GM23338 (cell line): ENCODE results near the gene CBX5. TPM values are rescaled to one million over a fixed set of nuclear protein-coding genes. Genes with fewer than 3 reads are reported as not detected.

ENCODE experiments used
- ATAC-seq: fragments of 200-7000 bp; cut with Tn5 transposase; 3 replicates; pipeline ENCODE4 v1.9.1; 2020
- DNase-seq: peaks from one replicate; pipeline ENCODE4 v3.0.0-alpha.2; 2015; ENCODE audit warnings: low spot score
- H2AFZ ChIP-seq: fragments of 200-600 bp; sonication (generic); 2 replicates; pipeline ENCODE4 v1.8.0; 2016; ENCODE audit warnings: antibody characterized with exemption, mild to moderate bottlenecking, moderate library complexity
- H3F3A ChIP-seq: fragments of 200-600 bp; sonication (generic); replicated peaks from 2 replicates; pipeline ENCODE4 v1.8.0; 2017; ENCODE audit warnings: antibody characterized with exemption, mixed run types, low read depth
- H3K27ac ChIP-seq: fragments of 200-600 bp; sonication (generic); 2 replicates; pipeline ENCODE4 v1.6.1; 2016; ENCODE audit warnings: low read depth
- H3K27me3 ChIP-seq: fragments of 200-600 bp; sonication (generic); 2 replicates; pipeline ENCODE4 v1.8.0; 2016; ENCODE audit warnings: mild to moderate bottlenecking, mixed run types, moderate library complexity; ENCODE audit not compliant: insufficient read depth
- H3K36me3 ChIP-seq: fragments of 200-600 bp; sonication (generic); 2 replicates; pipeline ENCODE4 v1.8.0; 2016; ENCODE audit warnings: mild to moderate bottlenecking; ENCODE audit not compliant: insufficient read depth
- H3K4me1 ChIP-seq: fragments of 200-600 bp; sonication (generic); 2 replicates; pipeline ENCODE4 v1.8.0; 2016; ENCODE audit warnings: mild to moderate bottlenecking, moderate library complexity; ENCODE audit not compliant: insufficient read depth
- H3K4me2 ChIP-seq: fragments of 200-600 bp; sonication (generic); 2 replicates; pipeline ENCODE4 v1.7.1; 2017; ENCODE audit warnings: mixed run types
- H3K4me3 ChIP-seq: fragments of 200-600 bp; sonication (generic); 2 replicates; pipeline ENCODE4 v1.6.1; 2016; ENCODE audit warnings: mixed run types
- H3K79me2 ChIP-seq: fragments of 200-600 bp; sonication (generic); replicated peaks from 2 replicates; pipeline ENCODE4 v1.8.0; 2017; ENCODE audit warnings: mild to moderate bottlenecking; ENCODE audit not compliant: insufficient read depth
- H3K9me2 ChIP-seq: fragments of 200-600 bp; sonication (generic); 2 replicates; pipeline ENCODE4 v1.8.0; 2017; ENCODE audit not compliant: insufficient read depth
- H4K20me1 ChIP-seq: fragments of 200-600 bp; sonication (generic); replicated peaks from 2 replicates; pipeline ENCODE4 v1.8.0; 2017; ENCODE audit warnings: mild to moderate bottlenecking; ENCODE audit not compliant: insufficient read depth
- H3K27ac Mint-ChIP-seq: 2 replicates; pipeline ENCODE4 v1.8.0; 2020; ENCODE audit warnings: inconsistent platforms, mild to moderate bottlenecking, moderate library complexity, mixed read lengths
- H3K27me3 Mint-ChIP-seq: 3 replicates; pipeline ENCODE4 v1.8.0; 2022; ENCODE audit warnings: low read depth, mild to moderate bottlenecking, moderate library complexity, mixed read lengths, inconsistent platforms; ENCODE audit not compliant: insufficient read depth, poor library complexity
- H3K36me3 Mint-ChIP-seq: 3 replicates; pipeline ENCODE4 v1.8.0; 2021; ENCODE audit warnings: low read depth, mild to moderate bottlenecking, inconsistent platforms, moderate library complexity, mixed read lengths
- H3K4me1 Mint-ChIP-seq: 3 replicates; pipeline ENCODE4 v1.8.0; 2020; ENCODE audit warnings: mild to moderate bottlenecking, inconsistent platforms, mixed read lengths
- H3K4me3 Mint-ChIP-seq: 3 replicates; pipeline ENCODE4 v1.8.0; 2021; ENCODE audit warnings: moderate library complexity, mild to moderate bottlenecking, inconsistent platforms, mixed read lengths
- H3K9me3 Mint-ChIP-seq: 3 replicates; pipeline ENCODE4 v1.8.0; 2020; ENCODE audit warnings: moderate library complexity, mild to moderate bottlenecking, inconsistent platforms, mixed read lengths
- CREB1 ChIP-seq: fragments of 250-450 bp; sonication (Bioruptor Pico); IDR thresholded peaks from 2 replicates; pipeline ENCODE4 v1.5.0; 2020; ENCODE audit warnings: low read depth, mild to moderate bottlenecking, moderate library complexity
- EZH2 ChIP-seq: fragments of 200-600 bp; sonication (generic); IDR thresholded peaks from one replicate; pipeline ENCODE4 v1.8.0; 2017; ENCODE audit warnings: antibody characterized with exemption, mild to moderate bottlenecking, low read depth; ENCODE audit not compliant: unreplicated experiment
- EZH2phosphoT487 ChIP-seq: fragments of 200-600 bp; sonication (generic); IDR thresholded peaks from one replicate; pipeline ENCODE4 v1.8.1; 2018; ENCODE audit warnings: antibody characterized with exemption; ENCODE audit not compliant: unreplicated experiment
- JUNB ChIP-seq: IDR thresholded peaks from one replicate; pipeline ENCODE4 v1.6.1; 2016; ENCODE audit warnings: antibody characterized with exemption; ENCODE audit not compliant: unreplicated experiment
- NANOG ChIP-seq: IDR thresholded peaks from 2 replicates; pipeline ENCODE4 v1.6.1; 2016; ENCODE audit warnings: antibody characterized with exemption, borderline replicate concordance
- POLR2AphosphoS5 ChIP-seq: IDR thresholded peaks from 2 replicates; pipeline ENCODE4 v1.6.1; 2016; ENCODE audit warnings: antibody characterized with exemption, low read depth
- REST ChIP-seq: IDR thresholded peaks from one replicate; pipeline ENCODE4 v1.6.1; 2018; ENCODE audit warnings: antibody characterized with exemption; ENCODE audit not compliant: unreplicated experiment
- polyA plus RNA-seq: library from polyadenylated mRNA; unstranded; fragments of >200 nt; fragmentation: Nextera tagmentation; extraction: Ambion mirVana; gene quantifications from 2 replicates; pipeline ENCODE4 v1.2.1, GENCODE V29; 2016
- total RNA-seq: library from RNA; depleted of rRNA; stranded (reverse); fragments of >200 nt; shearing (Covaris generic); gene quantifications from 2 replicates; pipeline ENCODE4 v1.2.3, GENCODE V29; 2014
- TF ChIP-seq, protein P1 (sequence below), 2 experiments: fragments of 200-600 bp in 1 of 2; sonication (generic) in 1 of 2; conservative IDR thresholded peaks; 2 replicates each; pipeline versions ENCODE4 v1.5.1 to v1.6.1; 2016 to 2017; ENCODE audit warnings: antibody characterized with exemption in 2 of 2, low read depth in 2 of 2, mild to moderate bottlenecking in 2 of 2, moderate library complexity in 1 of 2

Gene CBX5
- total and polyA plus RNA-seq, 2 experiments from 2014 or later: 152 to 212 TPM

- no peak for TF ChIP-seq EZH2phosphoT487
- TF ChIP-seq, protein P1, sequence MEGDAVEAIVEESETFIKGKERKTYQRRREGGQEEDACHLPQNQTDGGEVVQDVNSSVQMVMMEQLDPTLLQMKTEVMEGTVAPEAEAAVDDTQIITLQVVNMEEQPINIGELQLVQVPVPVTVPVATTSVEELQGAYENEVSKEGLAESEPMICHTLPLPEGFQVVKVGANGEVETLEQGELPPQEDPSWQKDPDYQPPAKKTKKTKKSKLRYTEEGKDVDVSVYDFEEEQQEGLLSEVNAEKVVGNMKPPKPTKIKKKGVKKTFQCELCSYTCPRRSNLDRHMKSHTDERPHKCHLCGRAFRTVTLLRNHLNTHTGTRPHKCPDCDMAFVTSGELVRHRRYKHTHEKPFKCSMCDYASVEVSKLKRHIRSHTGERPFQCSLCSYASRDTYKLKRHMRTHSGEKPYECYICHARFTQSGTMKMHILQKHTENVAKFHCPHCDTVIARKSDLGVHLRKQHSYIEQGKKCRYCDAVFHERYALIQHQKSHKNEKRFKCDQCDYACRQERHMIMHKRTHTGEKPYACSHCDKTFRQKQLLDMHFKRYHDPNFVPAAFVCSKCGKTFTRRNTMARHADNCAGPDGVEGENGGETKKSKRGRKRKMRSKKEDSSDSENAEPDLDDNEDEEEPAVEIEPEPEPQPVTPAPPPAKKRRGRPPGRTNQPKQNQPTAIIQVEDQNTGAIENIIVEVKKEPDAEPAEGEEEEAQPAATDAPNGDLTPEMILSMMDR (conservative IDR thresholded peaks at IDR 0.05; ENCODE audit: low read depth in 2 of 2): no peak
- TF ChIP-seq REST: no peak
- no peak for TF ChIP-seq EZH2
- TF ChIP-seq CREB1 (CRISPR knock-in tag): no peak
- no peak for TF ChIP-seq JUNB
- no peak for TF ChIP-seq POLR2AphosphoS5
Measured at GRCh38 chr12:54292083-54292930, 12.4 kb upstream of the CBX5 start (continued).

- no peak overlapping the region for H3K4me3 Mint-ChIP-seq
- peaks cover 35% of the 10 kb centered on the region for H3K36me3 ChIP-seq
- H4K20me1 ChIP-seq: peaks cover 28% of the 10 kb centered on the region; the same call in 1 of the 2 replicates
- TF ChIP-seq POLR2AphosphoS5 (peak; percentile 68; the same call in 1 of the 2 replicates), NANOG (no peak)
- peaks cover under 1% of the 10 kb centered on the region; the same call in 1 of the 3 replicates for H3K9me3 Mint-ChIP-seq
- peaks cover 15% of the 10 kb centered on the region for H3K4me1 ChIP-seq
- peaks cover 30% of the 10 kb centered on the region for H3K4me1 Mint-ChIP-seq
- peaks cover 69% of the 10 kb centered on the region for H3F3A ChIP-seq
- no peak overlapping the region; the same call in 1 of the 2 replicates for H3K27ac Mint-ChIP-seq
- DNase-seq (peak; percentile 32), ATAC-seq (peak; percentile 17)
- peak overlapping the region; percentile 85 for H3K27ac ChIP-seq
- H3K27me3 ChIP-seq: no peaks in the 10 kb centered on the region
- H2AFZ ChIP-seq: no peak overlapping the region
- no peak overlapping the region for H3K4me3 ChIP-seq
- peaks cover 27% of the 10 kb centered on the region for H3K79me2 ChIP-seq
- no peaks in the 10 kb centered on the region; the same call in 2 of the 3 replicates for H3K36me3 Mint-ChIP-seq
- no peaks in the 10 kb centered on the region for H3K9me2 ChIP-seq
- H3K27me3 Mint-ChIP-seq: peaks cover 25% of the 10 kb centered on the region
- no peak overlapping the region for H3K4me2 ChIP-seq
Measured at GRCh38 chr12:54287261-54288157, 7.6 kb upstream of the CBX5 start.
